Esophagus mucosa (tissue), 1 donor: ENCODE measurements around the gene DUSP2. TPM values are rescaled to one million over a fixed set of nuclear protein-coding genes. Genes with fewer than 3 reads are reported as not detected.

Experiments used
- ATAC-seq: fragments of 200-7000 bp; cut with Tn5 transposase; one replicate; pipeline ENCODE4 v1.9.1; 2020
- total RNA-seq: library from RNA; stranded (reverse); gene quantifications from one replicate; pipeline ENCODE4 v1.2.4, GENCODE V29; 2023
- donor health status: DM: yes; HTN: yes; CAD: no.

The DUSP2 gene
- total RNA-seq, 1 donor from 2014 or later, result 1.8 TPM

DNA sequence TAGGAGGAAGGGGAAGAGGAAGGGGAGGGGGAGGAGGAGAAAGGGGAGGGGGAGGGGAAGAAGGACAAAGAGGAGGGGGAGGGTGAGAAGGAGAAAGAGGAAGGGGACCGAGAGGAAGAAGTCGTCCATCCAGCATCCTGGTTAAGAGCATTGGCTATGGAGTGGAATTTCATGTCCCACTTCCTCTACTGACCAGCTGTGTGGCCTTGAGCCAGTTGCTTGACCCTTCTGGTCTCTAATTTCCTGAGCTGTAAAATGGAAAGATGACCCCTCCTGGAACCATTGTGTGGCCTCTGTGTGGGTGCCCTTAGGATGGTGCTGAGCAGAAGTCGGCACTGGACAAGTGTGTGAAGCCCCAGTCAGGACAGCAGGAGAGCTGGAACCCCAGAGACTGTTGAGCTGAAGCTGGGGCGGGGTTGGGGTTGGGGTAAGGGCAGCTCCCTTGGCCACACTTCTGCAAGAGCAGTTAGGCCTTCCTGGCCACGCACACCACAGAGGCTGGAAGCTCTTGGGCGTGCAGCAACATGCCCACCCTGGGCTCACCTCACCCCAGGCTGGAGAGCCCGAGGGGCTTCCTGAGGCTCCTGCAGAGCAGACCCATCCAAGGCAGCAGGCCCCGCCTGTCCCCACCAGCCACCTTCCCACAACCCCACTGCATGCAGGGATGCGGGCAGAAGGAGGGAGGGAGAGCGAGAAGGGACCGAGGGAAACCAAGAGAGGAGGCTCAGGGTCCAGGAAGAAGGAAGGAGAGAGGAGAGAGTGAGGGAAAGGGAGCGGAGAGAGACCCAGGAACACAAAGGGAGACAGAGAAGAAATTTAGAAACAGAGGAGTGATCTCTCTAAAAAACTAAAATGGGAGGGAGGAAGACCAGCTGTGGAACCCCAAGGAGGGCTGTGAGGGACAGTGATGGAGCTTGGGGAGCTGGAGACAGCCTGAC lies 45.1 kb downstream of the DUSP2 start:
- no peak for ATAC-seq

GRCh38 chr2:96098900-96099590 lies 46.2 kb downstream of the DUSP2 start:
- ATAC-seq, result no peak

DNA sequence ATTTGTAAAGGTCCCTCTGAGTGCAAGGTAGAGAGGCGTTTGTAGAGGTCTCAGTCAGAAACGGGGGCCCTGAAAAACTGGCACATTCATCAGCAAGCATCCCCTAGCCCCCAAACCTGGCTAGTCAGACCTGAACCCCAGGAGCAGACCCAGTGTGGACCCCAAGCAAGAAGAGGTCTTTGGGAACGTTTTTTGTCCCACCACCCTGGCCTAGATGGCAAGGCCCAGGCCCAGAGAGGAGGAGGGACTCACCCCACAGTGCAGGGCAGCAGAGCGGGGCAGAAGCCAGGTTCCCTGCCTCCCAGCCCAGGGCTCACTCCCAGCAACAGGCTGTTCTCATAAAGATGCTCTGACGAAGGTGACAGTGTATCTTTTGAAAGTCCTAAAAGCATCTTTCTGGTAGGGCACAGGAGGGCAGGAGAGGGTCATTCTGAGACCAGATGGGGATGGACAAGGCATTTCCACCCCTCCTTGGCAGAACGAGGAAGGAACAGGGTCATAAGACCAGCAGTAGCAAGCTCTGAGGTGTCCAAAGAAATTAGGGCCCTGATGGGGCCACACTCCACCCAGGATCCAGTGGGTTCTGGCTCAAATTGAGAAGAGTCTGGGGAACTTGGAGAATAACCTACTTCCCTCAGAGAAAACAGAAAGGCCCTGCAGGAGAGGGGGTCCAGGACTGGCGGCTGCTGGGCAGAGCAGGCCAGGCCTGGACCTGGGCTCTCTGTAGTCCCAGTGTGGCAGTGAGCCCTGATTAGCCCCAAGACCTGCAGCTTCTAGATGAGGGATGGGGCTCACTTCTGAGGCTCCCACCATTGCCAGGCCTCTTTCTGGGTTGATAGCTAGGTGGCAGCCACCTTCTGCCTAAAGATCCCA lies 47.1 kb downstream of the DUSP2 start:
- no peak for ATAC-seq

GRCh38 chr2:96097441-96097840 lies 47.8 kb downstream of the DUSP2 start:
- no peak for ATAC-seq

GRCh38 chr2:96095116-96095636 lies 50.1 kb downstream of the DUSP2 start:
- no peak for ATAC-seq

- ATAC-seq, result no peak
Observed at GRCh38 chr2:96093528-96093927, 51.7 kb downstream of the DUSP2 start.

Other genes with a start within 250 kb of the DUSP2 start
- gene ANKRD36C, start 153.6 kb downstream of the DUSP2 start, total RNA-seq, result 9.6 TPM
- 0.44 TPM for gene GPAT2, start 110.5 kb downstream of the DUSP2 start, total RNA-seq
- gene ADRA2B, start 28.9 kb downstream of the DUSP2 start, total RNA-seq, result not detected
- 0.28 TPM for gene ASTL, start 6.9 kb downstream of the DUSP2 start, total RNA-seq
- 66.1 TPM for gene STARD7, start 63.4 kb upstream of the DUSP2 start, total RNA-seq
- 34.3 TPM for gene TMEM127, start 120.6 kb upstream of the DUSP2 start, total RNA-seq
- 43.2 TPM for gene CIAO1, start 120.8 kb upstream of the DUSP2 start, total RNA-seq
- 66.6 TPM for gene SNRNP200, start 160.1 kb upstream of the DUSP2 start, total RNA-seq
- gene ITPRIPL1, start 179.9 kb upstream of the DUSP2 start, total RNA-seq, result 1.8 TPM
- 11.7 TPM for gene NCAPH, start 190.3 kb upstream of the DUSP2 start, total RNA-seq